ENCODE measurements around the gene EN1.

DNA sequence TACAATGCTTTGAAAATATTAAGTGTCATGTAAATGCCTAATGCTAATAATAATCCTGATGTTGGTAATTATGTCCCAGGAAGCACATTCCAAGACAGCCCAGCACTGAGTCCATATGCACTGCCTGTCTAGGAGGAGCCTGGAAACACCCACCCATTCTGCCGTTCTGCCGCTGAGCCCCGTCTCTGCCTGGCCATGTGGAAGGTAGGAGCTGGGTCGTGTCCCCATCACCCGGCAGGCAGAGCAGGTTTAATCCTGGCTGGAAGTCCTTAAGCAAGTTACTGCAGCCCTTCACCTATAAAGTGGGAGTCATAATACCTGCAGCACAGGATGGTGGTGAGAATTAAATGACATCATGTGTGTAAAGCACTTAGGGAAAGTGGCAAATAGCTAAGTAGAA is 13.1 kb upstream of the EN1 start:
- TF ChIP-seq, protein P1, sequence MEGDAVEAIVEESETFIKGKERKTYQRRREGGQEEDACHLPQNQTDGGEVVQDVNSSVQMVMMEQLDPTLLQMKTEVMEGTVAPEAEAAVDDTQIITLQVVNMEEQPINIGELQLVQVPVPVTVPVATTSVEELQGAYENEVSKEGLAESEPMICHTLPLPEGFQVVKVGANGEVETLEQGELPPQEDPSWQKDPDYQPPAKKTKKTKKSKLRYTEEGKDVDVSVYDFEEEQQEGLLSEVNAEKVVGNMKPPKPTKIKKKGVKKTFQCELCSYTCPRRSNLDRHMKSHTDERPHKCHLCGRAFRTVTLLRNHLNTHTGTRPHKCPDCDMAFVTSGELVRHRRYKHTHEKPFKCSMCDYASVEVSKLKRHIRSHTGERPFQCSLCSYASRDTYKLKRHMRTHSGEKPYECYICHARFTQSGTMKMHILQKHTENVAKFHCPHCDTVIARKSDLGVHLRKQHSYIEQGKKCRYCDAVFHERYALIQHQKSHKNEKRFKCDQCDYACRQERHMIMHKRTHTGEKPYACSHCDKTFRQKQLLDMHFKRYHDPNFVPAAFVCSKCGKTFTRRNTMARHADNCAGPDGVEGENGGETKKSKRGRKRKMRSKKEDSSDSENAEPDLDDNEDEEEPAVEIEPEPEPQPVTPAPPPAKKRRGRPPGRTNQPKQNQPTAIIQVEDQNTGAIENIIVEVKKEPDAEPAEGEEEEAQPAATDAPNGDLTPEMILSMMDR (IDR thresholded peaks at IDR 0.05) = no peak
- TF ChIP-seq EP300 (IDR thresholded peaks at IDR 0.05) = no peak
- no peak for TF ChIP-seq POLR2A (IDR thresholded peaks at IDR 0.05)
- TF ChIP-seq POLR2AphosphoS5 (IDR thresholded peaks at IDR 0.05) = no peak
